GM21423 (cell line): ENCODE data around the gene GLO1.
A peak's percentile ranks its signal among the peaks of the same experiment; 100 is the strongest.

ENCODE experiments used
- ATAC-seq: cut with Tn5 transposase; IDR thresholded peaks from one replicate; pipeline ENCODE4 v1.9.1; 2021; ENCODE audit warnings: mild to moderate bottlenecking, moderate library complexity; ENCODE audit not compliant: unreplicated experiment

The GLO1 gene

GRCh38 chr6:38702558-38703397 is at the start of gene GLO1:
GLO1 (minus strand) TSS chr6:38703145; CDS start chr6:38703054, 91 bp downstream.
- ATAC-seq = peak; percentile 100

GRCh38 chr6:38750968-38751615 is 48.1 kb upstream of the GLO1 start:
- ATAC-seq = no peak

- ATAC-seq = no peak
These were observed 46.5 kb upstream of the GLO1 start for GRCh38 chr6:38749473-38749872.

- no peak for ATAC-seq
These were observed 36.6 kb upstream of the GLO1 start for GRCh38 chr6:38739532-38739931.

- ATAC-seq = no peak
These were observed 35.3 kb upstream of the GLO1 start for GRCh38 chr6:38738261-38738660.

GRCh38 chr6:38736951-38737350 is 34.0 kb upstream of the GLO1 start:
- ATAC-seq = no peak

GRCh38 chr6:38730140-38730862 is 27.4 kb upstream of the GLO1 start:
- no peak for ATAC-seq

GRCh38 chr6:38728203-38728602 is 25.3 kb upstream of the GLO1 start:
- no peak for ATAC-seq

- ATAC-seq = peak; percentile 51
These were observed 22.7 kb upstream of the GLO1 start for GRCh38 chr6:38725414-38726183.

GRCh38 chr6:38724343-38724742 is 21.4 kb upstream of the GLO1 start:
- no peak for ATAC-seq

- no peak for ATAC-seq
These were observed 20.8 kb upstream of the GLO1 start for GRCh38 chr6:38723783-38724182.

- ATAC-seq = no peak
These were observed 19.9 kb upstream of the GLO1 start for GRCh38 chr6:38722727-38723334.

GRCh38 chr6:38722038-38722437 is 19.1 kb upstream of the GLO1 start:
- ATAC-seq = no peak

- ATAC-seq = no peak
These were observed 17.4 kb upstream of the GLO1 start for GRCh38 chr6:38720295-38720694.

- no peak for ATAC-seq
These were observed 16.4 kb upstream of the GLO1 start for GRCh38 chr6:38719358-38719757.

GRCh38 chr6:38716825-38717224 is 13.9 kb upstream of the GLO1 start:
- no peak for ATAC-seq

GRCh38 chr6:38715016-38715689 is 12.2 kb upstream of the GLO1 start, which contains the start of gene DNAH8:
DNAH8 (plus strand) TSS chr6:38715311; CDS start chr6:38722810, 7,499 bp downstream.
- ATAC-seq = no peak

GRCh38 chr6:38714239-38715015 is 11.5 kb upstream of the GLO1 start:
- ATAC-seq = no peak

GRCh38 chr6:38713812-38714211 is 10.9 kb upstream of the GLO1 start:
- ATAC-seq = peak; percentile 57
